ENCODE results near the gene SELENOP.

SELENOP gene

GRCh38 chr5:42798284-42799240 is 13.1 kb downstream of the SELENOP start:
- WGBS (ENCODE audit: insufficient coverage, insufficient read length): 91% methylated on average over 1 of the region's 6 CpGs
- DNase-seq (ENCODE audit: low read depth, low spot score): no peak

GRCh38 chr5:42791151-42791550 is 20.5 kb downstream of the SELENOP start:
- H3K36me3 ChIP-seq (ENCODE audit: control insufficient read depth, insufficient read depth, low read length): no peaks in the 10 kb centered on the region
- H3K4me3 ChIP-seq (ENCODE audit: low read length): no peak overlapping the region
- no peaks in the 10 kb centered on the region for H3K9me3 ChIP-seq (ENCODE audit: control insufficient read depth, insufficient read depth, low read length)
- no peak overlapping the region for H3K27ac ChIP-seq (ENCODE audit: low read length)
- no peak for DNase-seq (ENCODE audit: low read depth, low spot score)
- no peaks in the 10 kb centered on the region for H3K4me1 ChIP-seq (ENCODE audit: control insufficient read depth, insufficient read depth, low read length)
- no peaks in the 10 kb centered on the region for H3K27me3 ChIP-seq (ENCODE audit: control insufficient read depth, insufficient read depth, low read length)

More at GRCh38 chr5:42798284-42799240, 13.1 kb downstream of the SELENOP start:
- no peaks in the 10 kb centered on the region for H3K27me3 ChIP-seq (ENCODE audit: control insufficient read depth, insufficient read depth, low read length)
- no peaks in the 10 kb centered on the region for H3K9me3 ChIP-seq (ENCODE audit: control insufficient read depth, insufficient read depth, low read length)
- no peaks in the 10 kb centered on the region for H3K36me3 ChIP-seq (ENCODE audit: control insufficient read depth, insufficient read depth, low read length)
- no peak overlapping the region for H3K4me3 ChIP-seq (ENCODE audit: low read length)
- H3K4me1 ChIP-seq (ENCODE audit: control insufficient read depth, insufficient read depth, low read length): no peaks in the 10 kb centered on the region
- no peak overlapping the region for H3K27ac ChIP-seq (ENCODE audit: low read length)

- Histone ChIP-seq H3K4me1 (ENCODE audit: control insufficient read depth, insufficient read depth, low read length) (no peaks in the 10 kb centered on the region), H3K4me3 (ENCODE audit: low read length) (no peak overlapping the region), H3K36me3 (ENCODE audit: control insufficient read depth, insufficient read depth, low read length) (no peaks in the 10 kb centered on the region), H3K27ac (ENCODE audit: low read length) (no peak overlapping the region), H3K9me3 (ENCODE audit: control insufficient read depth, insufficient read depth, low read length) (no peaks in the 10 kb centered on the region), H3K27me3 (ENCODE audit: control insufficient read depth, insufficient read depth, low read length) (no peaks in the 10 kb centered on the region)
- no peak for DNase-seq (ENCODE audit: low read depth, low spot score)
- no CpG with 5 or more reads among the region's 1 CpG for WGBS (ENCODE audit: insufficient coverage, insufficient read length)
These were observed 23.8 kb downstream of the SELENOP start for GRCh38 chr5:42787845-42788244.

- no peak for DNase-seq (ENCODE audit: low read depth, low spot score)
- no peaks in the 10 kb centered on the region for H3K36me3 ChIP-seq (ENCODE audit: control insufficient read depth, insufficient read depth, low read length)
- H3K27me3 ChIP-seq (ENCODE audit: control insufficient read depth, insufficient read depth, low read length): no peaks in the 10 kb centered on the region
- no peaks in the 10 kb centered on the region for H3K9me3 ChIP-seq (ENCODE audit: control insufficient read depth, insufficient read depth, low read length)
- H3K4me3 ChIP-seq (ENCODE audit: low read length): no peak overlapping the region
- H3K27ac ChIP-seq (ENCODE audit: low read length): no peak overlapping the region
- no peaks in the 10 kb centered on the region for H3K4me1 ChIP-seq (ENCODE audit: control insufficient read depth, insufficient read depth, low read length)
These were observed 24.6 kb downstream of the SELENOP start for GRCh38 chr5:42787073-42787472.

- Histone ChIP-seq H3K9me3 (ENCODE audit: control insufficient read depth, insufficient read depth, low read length) (no peaks in the 10 kb centered on the region), H3K27ac (ENCODE audit: low read length) (no peak overlapping the region), H3K36me3 (ENCODE audit: control insufficient read depth, insufficient read depth, low read length) (no peaks in the 10 kb centered on the region), H3K27me3 (ENCODE audit: control insufficient read depth, insufficient read depth, low read length) (no peaks in the 10 kb centered on the region), H3K4me1 (ENCODE audit: control insufficient read depth, insufficient read depth, low read length) (no peaks in the 10 kb centered on the region), H3K4me3 (ENCODE audit: low read length) (no peak overlapping the region)
- no CpG with 5 or more reads among the region's 4 CpGs for WGBS (ENCODE audit: insufficient coverage, insufficient read length)
- no peak for DNase-seq (ENCODE audit: low read depth, low spot score)
These were observed 25.9 kb downstream of the SELENOP start for GRCh38 chr5:42785756-42786155.

- no peak for DNase-seq (ENCODE audit: low read depth, low spot score)
- no peaks in the 10 kb centered on the region for H3K27me3 ChIP-seq (ENCODE audit: control insufficient read depth, insufficient read depth, low read length)
- H3K9me3 ChIP-seq (ENCODE audit: control insufficient read depth, insufficient read depth, low read length): no peaks in the 10 kb centered on the region
- no peak overlapping the region for H3K27ac ChIP-seq (ENCODE audit: low read length)
- H3K36me3 ChIP-seq (ENCODE audit: control insufficient read depth, insufficient read depth, low read length): no peaks in the 10 kb centered on the region
- no CpG with 5 or more reads among the region's 1 CpG for WGBS (ENCODE audit: insufficient coverage, insufficient read length)
- H3K4me3 ChIP-seq (ENCODE audit: low read length): no peak overlapping the region
- H3K4me1 ChIP-seq (ENCODE audit: control insufficient read depth, insufficient read depth, low read length): no peaks in the 10 kb centered on the region
These were observed 27.6 kb downstream of the SELENOP start for GRCh38 chr5:42784132-42784531.

- Histone ChIP-seq H3K4me1 (ENCODE audit: control insufficient read depth, insufficient read depth, low read length) (no peaks in the 10 kb centered on the region), H3K4me3 (ENCODE audit: low read length) (no peak overlapping the region), H3K9me3 (ENCODE audit: control insufficient read depth, insufficient read depth, low read length) (no peaks in the 10 kb centered on the region), H3K27me3 (ENCODE audit: control insufficient read depth, insufficient read depth, low read length) (no peaks in the 10 kb centered on the region), H3K36me3 (ENCODE audit: control insufficient read depth, insufficient read depth, low read length) (no peaks in the 10 kb centered on the region), H3K27ac (ENCODE audit: low read length) (no peak overlapping the region)
- WGBS (ENCODE audit: insufficient coverage, insufficient read length): no CpG with 5 or more reads among the region's 1 CpG
- DNase-seq (ENCODE audit: low read depth, low spot score): no peak
These were observed 30.1 kb downstream of the SELENOP start for GRCh38 chr5:42781584-42781983.

GRCh38 chr5:42779083-42779482 is 32.6 kb downstream of the SELENOP start:
- WGBS (ENCODE audit: insufficient coverage, insufficient read length): no CpG with 5 or more reads among the region's 1 CpG
- Histone ChIP-seq H3K27me3 (ENCODE audit: control insufficient read depth, insufficient read depth, low read length) (no peaks in the 10 kb centered on the region), H3K36me3 (ENCODE audit: control insufficient read depth, insufficient read depth, low read length) (no peaks in the 10 kb centered on the region), H3K4me1 (ENCODE audit: control insufficient read depth, insufficient read depth, low read length) (no peaks in the 10 kb centered on the region), H3K4me3 (ENCODE audit: low read length) (no peak overlapping the region), H3K27ac (ENCODE audit: low read length) (no peak overlapping the region), H3K9me3 (ENCODE audit: control insufficient read depth, insufficient read depth, low read length) (no peaks in the 10 kb centered on the region)
- DNase-seq (ENCODE audit: low read depth, low spot score): no peak

- no peak for DNase-seq (ENCODE audit: low read depth, low spot score)
- WGBS (ENCODE audit: insufficient coverage, insufficient read length): no CpG with 5 or more reads among the region's 13 CpGs
- H3K27ac ChIP-seq (ENCODE audit: low read length): no peak overlapping the region
- H3K36me3 ChIP-seq (ENCODE audit: control insufficient read depth, insufficient read depth, low read length): no peaks in the 10 kb centered on the region
- H3K4me1 ChIP-seq (ENCODE audit: control insufficient read depth, insufficient read depth, low read length): no peaks in the 10 kb centered on the region
- H3K9me3 ChIP-seq (ENCODE audit: control insufficient read depth, insufficient read depth, low read length): no peaks in the 10 kb centered on the region
- H3K27me3 ChIP-seq (ENCODE audit: control insufficient read depth, insufficient read depth, low read length): no peaks in the 10 kb centered on the region
- no peak overlapping the region for H3K4me3 ChIP-seq (ENCODE audit: low read length)
These were observed 39.3 kb downstream of the SELENOP start for GRCh38 chr5:42772265-42772993.

GRCh38 chr5:42770003-42770402 is 41.7 kb downstream of the SELENOP start:
- no peak for DNase-seq (ENCODE audit: low read depth, low spot score)
- no peak overlapping the region for H3K27ac ChIP-seq (ENCODE audit: low read length)
- no peaks in the 10 kb centered on the region for H3K36me3 ChIP-seq (ENCODE audit: control insufficient read depth, insufficient read depth, low read length)
- H3K27me3 ChIP-seq (ENCODE audit: control insufficient read depth, insufficient read depth, low read length): no peaks in the 10 kb centered on the region
- no peaks in the 10 kb centered on the region for H3K4me1 ChIP-seq (ENCODE audit: control insufficient read depth, insufficient read depth, low read length)
- H3K4me3 ChIP-seq (ENCODE audit: low read length): no peak overlapping the region
- H3K9me3 ChIP-seq (ENCODE audit: control insufficient read depth, insufficient read depth, low read length): no peaks in the 10 kb centered on the region

All from iPS DF 6.9 (cell line).